Measurements from ENCODE around the gene PPM1H. TPM values are rescaled to one million over a fixed set of nuclear protein-coding genes. Genes with fewer than 3 reads are reported as not detected.
"Not testable (repeated sequence)": the region's sequence is repeated elsewhere in the genome, so short reads cannot be mapped to it uniquely, and the experiment has no call there.

The PPM1H gene
- total RNA-seq, 2 experiments from 2014 or later = 0.07 TPM; not detected in 1

GRCh38 chr12:62955678-62956077 lies 20.7 kb upstream of the PPM1H start:
- ATAC-seq (no peak), DNase-seq (no peak)
- Mint-ChIP-seq H3K36me3 (ENCODE audit: low read depth) (no peaks in the 10 kb centered on the region), H3K4me1 (ENCODE audit: low read depth) (no peaks in the 10 kb centered on the region), H3K27me3 (peaks cover 7% of the 10 kb centered on the region), H3K27ac (no peak overlapping the region), H3K9me3 (no peaks in the 10 kb centered on the region), H3K4me3 (no peak overlapping the region)
- CTCF ChIA-PET = no interaction called here
- intact Hi-C loops (cut with micrococcal nuclease) = no loop called here
- TF ChIP-seq CTCF (IDR thresholded peaks at IDR 0.05) = no peak
- POLR2A ChIA-PET = interaction anchor here (0.5 kb wide), 1 partner anchor 417 kb away, joined by 3 read pairs; no protein-coding TSS in a partner anchor

GRCh38 chr12:62950317-62950716 lies 15.4 kb upstream of the PPM1H start:
- Mint-ChIP-seq H3K36me3 (ENCODE audit: low read depth) (no peaks in the 10 kb centered on the region), H3K27me3 (peaks cover 9% of the 10 kb centered on the region), H3K9me3 (no peaks in the 10 kb centered on the region), H3K27ac (no peak overlapping the region), H3K4me1 (ENCODE audit: low read depth) (no peaks in the 10 kb centered on the region), H3K4me3 (no peak overlapping the region)
- intact Hi-C loops (cut with micrococcal nuclease) = no loop called here
- no peak for ATAC-seq
- DNase-seq = no peak
- TF ChIP-seq CTCF (IDR thresholded peaks at IDR 0.05) = no peak
- ChIA-PET POLR2A (no interaction called here), CTCF (no interaction called here)

GRCh38 chr12:62948123-62948522 lies 13.2 kb upstream of the PPM1H start:
- H3K9me3 Mint-ChIP-seq = no peaks in the 10 kb centered on the region
- intact Hi-C loops (cut with micrococcal nuclease) = no loop called here
- peaks cover 9% of the 10 kb centered on the region for H3K27me3 Mint-ChIP-seq
- ChIA-PET POLR2A (no interaction called here), CTCF (no interaction called here)
- no peaks in the 10 kb centered on the region for H3K36me3 Mint-ChIP-seq (ENCODE audit: low read depth)
- H3K4me1 Mint-ChIP-seq (ENCODE audit: low read depth) = no peaks in the 10 kb centered on the region
- TF ChIP-seq CTCF (IDR thresholded peaks at IDR 0.05) = no peak
- ATAC-seq = no peak
- no peak for DNase-seq
- H3K27ac Mint-ChIP-seq = no peak overlapping the region
- no peak overlapping the region for H3K4me3 Mint-ChIP-seq

GRCh38 chr12:62947364-62947763 lies 12.4 kb upstream of the PPM1H start:
- peaks cover 9% of the 10 kb centered on the region for H3K27me3 Mint-ChIP-seq
- H3K4me1 Mint-ChIP-seq (ENCODE audit: low read depth) = no peaks in the 10 kb centered on the region
- ChIA-PET CTCF (no interaction called here), POLR2A (no interaction called here)
- DNase-seq = no peak
- no peak for TF ChIP-seq CTCF (IDR thresholded peaks at IDR 0.05)
- no peaks in the 10 kb centered on the region for H3K36me3 Mint-ChIP-seq (ENCODE audit: low read depth)
- no peak overlapping the region for H3K27ac Mint-ChIP-seq
- no peak for ATAC-seq
- H3K9me3 Mint-ChIP-seq = no peaks in the 10 kb centered on the region
- no peak overlapping the region for H3K4me3 Mint-ChIP-seq
- intact Hi-C loops (cut with micrococcal nuclease) = no loop called here

GRCh38 chr12:62943779-62944395 lies 8.9 kb upstream of the PPM1H start:
- Mint-ChIP-seq H3K27ac (no peak overlapping the region), H3K27me3 (peaks cover 5% of the 10 kb centered on the region), H3K4me3 (no peak overlapping the region), H3K36me3 (ENCODE audit: low read depth) (no peaks in the 10 kb centered on the region), H3K4me1 (ENCODE audit: low read depth) (no peaks in the 10 kb centered on the region), H3K9me3 (no peaks in the 10 kb centered on the region)
- DNase-seq (no peak), ATAC-seq (no peak)
- ChIA-PET POLR2A (no interaction called here), CTCF (no interaction called here)
- no peak for TF ChIP-seq CTCF (IDR thresholded peaks at IDR 0.05)
- intact Hi-C loops (cut with micrococcal nuclease) = no loop called here

GRCh38 chr12:62942316-62942715 lies 7.4 kb upstream of the PPM1H start:
- H3K4me1 Mint-ChIP-seq (ENCODE audit: low read depth); POLR2A ChIA-PET; H3K4me3 Mint-ChIP-seq; CTCF ChIA-PET; H3K27me3 Mint-ChIP-seq; DNase-seq; intact Hi-C loops (cut with micrococcal nuclease); H3K9me3 Mint-ChIP-seq; ATAC-seq; H3K36me3 Mint-ChIP-seq (ENCODE audit: low read depth); H3K27ac Mint-ChIP-seq: not testable (repeated sequence)

All from activated CD8-positive, alpha-beta T cell treated with anti-CD3 and anti-CD28 coated beads for 36 hours (primary cell).